ENCODE data around the gene TBXT.

TBXT gene

GRCh38 chr6:166115609-166116008, 52.0 kb downstream of the TBXT start:
- no peak overlapping the region for H3K9ac ChIP-seq (ENCODE audit: low read length in 5 of 5)
- no peaks in the 10 kb centered on the region for H3K36me3 ChIP-seq (ENCODE audit: control insufficient read depth in 5 of 5, insufficient read depth in 5 of 5, low read length in 5 of 5)
- H3K4me1 ChIP-seq (ENCODE audit: control insufficient read depth in 5 of 5, insufficient read depth in 5 of 5, low read length in 5 of 5) = peaks cover 0 to 5% (median 3%) of the 10 kb centered on the region in 5 donors
- peaks cover 0 to 4% (median 0%) of the 10 kb centered on the region in 5 donors for H3K27me3 ChIP-seq (ENCODE audit: control insufficient read depth in 5 of 5, insufficient read depth in 4 of 5, low read length in 5 of 5)
- H3K9me3 ChIP-seq (ENCODE audit: control insufficient read depth in 5 of 5, low read length in 5 of 5) = peaks cover 0 to 6% (median 3%) of the 10 kb centered on the region in 5 donors
- no peak overlapping the region for H3K27ac ChIP-seq (ENCODE audit: low read depth, low read length)
- H3K4me3 ChIP-seq (ENCODE audit: low read depth in 1 of 5, low read length in 5 of 5) = no peak overlapping the region

GRCh38 chr6:166112580-166112979, 55.1 kb downstream of the TBXT start:
- Histone ChIP-seq H3K4me1 (ENCODE audit: control insufficient read depth in 5 of 5, insufficient read depth in 5 of 5, low read length in 5 of 5) (peaks cover 0 to 5% (median 3%) of the 10 kb centered on the region in 5 donors), H3K27ac (ENCODE audit: low read depth, low read length) (no peak overlapping the region), H3K36me3 (ENCODE audit: control insufficient read depth in 5 of 5, insufficient read depth in 5 of 5, low read length in 5 of 5) (no peaks in the 10 kb centered on the region), H3K4me3 (ENCODE audit: low read depth in 1 of 5, low read length in 5 of 5) (no peak overlapping the region), H3K9me3 (ENCODE audit: control insufficient read depth in 5 of 5, low read length in 5 of 5) (peaks cover 0 to 6% (median 3%) of the 10 kb centered on the region in 5 donors), H3K9ac (ENCODE audit: low read length in 5 of 5) (no peak overlapping the region), H3K27me3 (ENCODE audit: control insufficient read depth in 5 of 5, insufficient read depth in 4 of 5, low read length in 5 of 5) (peaks cover 0 to 4% (median 0%) of the 10 kb centered on the region in 5 donors)

GRCh38 chr6:166109608-166110007, 58.0 kb downstream of the TBXT start:
- H3K9me3 ChIP-seq (ENCODE audit: control insufficient read depth in 5 of 5, low read length in 5 of 5) = no peaks in the 10 kb centered on the region
- H3K4me3 ChIP-seq (ENCODE audit: low read depth in 1 of 5, low read length in 5 of 5) = no peak overlapping the region
- no peaks in the 10 kb centered on the region for H3K36me3 ChIP-seq (ENCODE audit: control insufficient read depth in 5 of 5, insufficient read depth in 5 of 5, low read length in 5 of 5)
- H3K27ac ChIP-seq (ENCODE audit: low read depth, low read length) = no peak overlapping the region
- peaks cover 0 to 4% (median 0%) of the 10 kb centered on the region in 5 donors for H3K27me3 ChIP-seq (ENCODE audit: control insufficient read depth in 5 of 5, insufficient read depth in 4 of 5, low read length in 5 of 5)
- peaks cover 0 to 11% (median 4%) of the 10 kb centered on the region in 5 donors for H3K4me1 ChIP-seq (ENCODE audit: control insufficient read depth in 5 of 5, insufficient read depth in 5 of 5, low read length in 5 of 5)
- H3K9ac ChIP-seq (ENCODE audit: low read length in 5 of 5) = no peak overlapping the region
